Type B pancreatic cell (in vitro differentiated cells): ENCODE results near the gene EFCAB11. TPM values are rescaled to one million over a fixed set of nuclear protein-coding genes. Genes with fewer than 3 reads are reported as not detected.
"Not testable (repeated sequence)": the region's sequence is repeated elsewhere in the genome, so short reads cannot be mapped to it uniquely, and the experiment has no call there.

ENCODE experiments used
- DNase-seq: peaks from one replicate; pipeline ENCODE4 v3.0.0; 2021; ENCODE audit warnings: mixed read lengths; ENCODE audit not compliant: unreplicated experiment; ENCODE audit errors: extremely low spot score
- H3K27ac Mint-ChIP-seq: 2 replicates; pipeline ENCODE4 v1.8.0; 2021; ENCODE audit warnings: mild to moderate bottlenecking, mixed read lengths
- H3K27me3 Mint-ChIP-seq: 2 replicates; pipeline ENCODE4 v1.8.0; 2021; ENCODE audit warnings: mixed read lengths
- H3K36me3 Mint-ChIP-seq: 2 replicates; pipeline ENCODE4 v1.8.0; 2021; ENCODE audit warnings: mixed read lengths
- H3K4me1 Mint-ChIP-seq: one replicate; pipeline ENCODE4 v1.8.0; 2021; ENCODE audit warnings: mixed read lengths; ENCODE audit not compliant: unreplicated experiment
- H3K4me3 Mint-ChIP-seq: 2 replicates; pipeline ENCODE4 v1.8.0; 2021; ENCODE audit warnings: mild to moderate bottlenecking, mixed read lengths
- H3K9me3 Mint-ChIP-seq: 2 replicates; pipeline ENCODE4 v1.8.0; 2021; ENCODE audit warnings: mixed read lengths
- total RNA-seq: library from RNA; stranded (reverse); gene quantifications from 2 replicates; pipeline ENCODE4 v1.2.1, GENCODE V29; 2021; ENCODE audit warnings: low replicate concordance
- TF ChIP-seq, protein P1 (sequence below): fragments of 200-600 bp; sonication (generic); conservative IDR thresholded peaks from 2 replicates; pipeline ENCODE4 v1.5.0; 2021; ENCODE audit warnings: antibody characterized with exemption, mild to moderate bottlenecking

Gene EFCAB11
- total RNA-seq, 1 donor from 2014 or later, result 16.0 TPM

DNA sequence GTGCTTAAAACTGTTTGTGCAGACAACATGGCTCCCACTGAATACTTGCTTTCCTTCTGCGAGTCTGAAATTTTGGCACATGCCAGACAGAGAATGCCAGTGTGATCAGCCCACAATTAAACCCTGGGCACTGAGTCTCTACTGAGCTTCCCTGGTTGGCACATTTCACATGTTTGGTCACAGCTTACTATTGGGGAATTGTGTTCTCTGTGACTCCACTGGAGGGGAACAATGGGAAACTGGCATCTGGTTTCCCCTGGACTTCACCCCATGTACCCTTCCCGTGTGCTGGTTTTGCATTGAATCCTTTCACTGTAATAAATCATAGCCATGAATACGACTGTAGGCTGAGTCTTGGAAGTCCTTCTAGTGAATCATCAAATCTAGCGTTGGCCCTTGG lies 64.9 kb downstream of the EFCAB11 start:
- H3K4me1 Mint-ChIP-seq, result no peaks in the 10 kb centered on the region
- H3K4me3 Mint-ChIP-seq, result no peak overlapping the region
- TF ChIP-seq, protein P1, sequence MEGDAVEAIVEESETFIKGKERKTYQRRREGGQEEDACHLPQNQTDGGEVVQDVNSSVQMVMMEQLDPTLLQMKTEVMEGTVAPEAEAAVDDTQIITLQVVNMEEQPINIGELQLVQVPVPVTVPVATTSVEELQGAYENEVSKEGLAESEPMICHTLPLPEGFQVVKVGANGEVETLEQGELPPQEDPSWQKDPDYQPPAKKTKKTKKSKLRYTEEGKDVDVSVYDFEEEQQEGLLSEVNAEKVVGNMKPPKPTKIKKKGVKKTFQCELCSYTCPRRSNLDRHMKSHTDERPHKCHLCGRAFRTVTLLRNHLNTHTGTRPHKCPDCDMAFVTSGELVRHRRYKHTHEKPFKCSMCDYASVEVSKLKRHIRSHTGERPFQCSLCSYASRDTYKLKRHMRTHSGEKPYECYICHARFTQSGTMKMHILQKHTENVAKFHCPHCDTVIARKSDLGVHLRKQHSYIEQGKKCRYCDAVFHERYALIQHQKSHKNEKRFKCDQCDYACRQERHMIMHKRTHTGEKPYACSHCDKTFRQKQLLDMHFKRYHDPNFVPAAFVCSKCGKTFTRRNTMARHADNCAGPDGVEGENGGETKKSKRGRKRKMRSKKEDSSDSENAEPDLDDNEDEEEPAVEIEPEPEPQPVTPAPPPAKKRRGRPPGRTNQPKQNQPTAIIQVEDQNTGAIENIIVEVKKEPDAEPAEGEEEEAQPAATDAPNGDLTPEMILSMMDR, result no peak
- H3K9me3 Mint-ChIP-seq, result peaks cover 4% of the 10 kb centered on the region
- no peak overlapping the region for H3K27ac Mint-ChIP-seq
- no peak for DNase-seq
- H3K36me3 Mint-ChIP-seq, result no peaks in the 10 kb centered on the region
- no peaks in the 10 kb centered on the region for H3K27me3 Mint-ChIP-seq

DNA sequence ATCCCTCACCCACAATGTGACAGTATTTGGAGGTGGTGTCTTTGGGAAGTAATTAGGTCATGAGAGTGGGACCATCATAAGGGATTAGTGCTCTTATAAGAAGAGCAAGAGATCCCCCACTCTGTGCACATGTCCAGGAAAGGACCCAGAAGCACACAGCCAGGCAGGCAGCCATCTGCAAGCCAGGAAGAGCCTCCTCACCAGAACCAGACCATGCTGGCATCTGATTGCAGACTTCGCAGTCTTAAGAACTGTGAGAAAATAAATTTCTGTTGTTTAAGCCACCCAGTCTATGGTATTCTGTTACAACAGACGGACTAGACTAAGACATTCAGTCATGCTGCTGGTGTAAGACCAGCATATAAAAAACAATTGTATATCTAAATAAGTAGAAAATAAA lies 69.8 kb downstream of the EFCAB11 start:
- DNase-seq, result no peak
- H3K4me1 Mint-ChIP-seq, result no peaks in the 10 kb centered on the region
- no peaks in the 10 kb centered on the region for H3K36me3 Mint-ChIP-seq
- no peak overlapping the region for H3K4me3 Mint-ChIP-seq
- H3K27me3 Mint-ChIP-seq, result no peaks in the 10 kb centered on the region
- H3K27ac Mint-ChIP-seq, result no peak overlapping the region
- TF ChIP-seq, protein P1, result no peak
- H3K9me3 Mint-ChIP-seq, result no peaks in the 10 kb centered on the region

- DNase-seq, result no peak
- Mint-ChIP-seq H3K36me3 (no peaks in the 10 kb centered on the region), H3K4me3 (no peak overlapping the region), H3K27me3 (no peaks in the 10 kb centered on the region), H3K27ac (no peak overlapping the region), H3K4me1 (no peaks in the 10 kb centered on the region), H3K9me3 (no peaks in the 10 kb centered on the region)
- TF ChIP-seq, protein P1, result no peak
Measured at GRCh38 chr14:89881839-89882238, 72.7 kb downstream of the EFCAB11 start.

DNA sequence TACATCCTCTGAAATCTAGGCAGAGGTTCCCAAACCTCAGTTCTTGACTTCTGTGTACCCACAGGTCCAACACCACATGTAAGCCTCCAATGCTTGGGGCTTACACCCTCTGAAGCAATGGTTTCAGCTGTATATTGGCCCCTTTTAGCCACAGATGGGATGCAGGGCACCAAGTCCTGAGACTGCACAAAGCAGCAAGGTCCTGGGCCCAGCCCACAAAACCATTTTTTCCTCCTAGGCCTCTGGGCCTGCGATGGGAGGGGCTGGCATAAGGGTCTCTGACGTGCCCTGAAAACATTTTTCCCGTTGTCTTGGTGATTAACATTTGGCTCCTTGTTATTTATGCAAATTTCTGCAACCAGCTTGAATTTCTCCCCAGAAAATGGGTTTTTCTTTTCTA lies 80.4 kb downstream of the EFCAB11 start:
- H3K4me3 Mint-ChIP-seq, H3K27ac Mint-ChIP-seq, H3K9me3 Mint-ChIP-seq, H3K27me3 Mint-ChIP-seq, H3K36me3 Mint-ChIP-seq, H3K4me1 Mint-ChIP-seq, DNase-seq: not testable (repeated sequence)

- H3K27ac Mint-ChIP-seq, result no peak overlapping the region
- H3K9me3 Mint-ChIP-seq, result peaks cover 6% of the 10 kb centered on the region
- H3K4me1 Mint-ChIP-seq, result no peaks in the 10 kb centered on the region
- no peaks in the 10 kb centered on the region for H3K36me3 Mint-ChIP-seq
- H3K4me3 Mint-ChIP-seq, result no peak overlapping the region
- H3K27me3 Mint-ChIP-seq, result no peaks in the 10 kb centered on the region
- no peak for DNase-seq
- TF ChIP-seq, protein P1, result no peak
Measured at GRCh38 chr14:89870316-89870715, 84.2 kb downstream of the EFCAB11 start.

- Mint-ChIP-seq H3K27me3 (no peaks in the 10 kb centered on the region), H3K4me3 (no peak overlapping the region), H3K9me3 (peaks cover 6% of the 10 kb centered on the region), H3K4me1 (no peaks in the 10 kb centered on the region), H3K36me3 (no peaks in the 10 kb centered on the region), H3K27ac (no peak overlapping the region)
- TF ChIP-seq, protein P1, result no peak
- DNase-seq, result no peak
Measured at GRCh38 chr14:89869606-89870005, 84.9 kb downstream of the EFCAB11 start.
